HepG2 (cell line): ENCODE results near the gene PPP1R12B. TPM values are rescaled to one million over a fixed set of nuclear protein-coding genes. Genes with fewer than 3 reads are reported as not detected.

Experiments
- ATAC-seq: fragments of 200-7000 bp; cut with Tn5 transposase; 3 replicates; pipeline ENCODE4 v1.9.1; 2020; ENCODE audit warnings: mild to moderate bottlenecking, moderate library complexity
- BruUV-seq: library from RNA; stranded (reverse); fragments of 400-500 nt; replicated peaks from 2 replicates; lab custom pipeline; 2021; lab: Mats Ljungman, UMichigan
- CTCF ChIA-PET: fragments of 300-600 bp; formaldehyde crosslinking; extraction: SDS; loops from one replicate; lab custom pipeline; 2021; ENCODE audit warnings: low total read pairs, inconsistent platforms, low intra/inter-chr PET ratio; lab: Yijun Ruan, JAX
- POLR2A ChIA-PET: fragments of 350-600 bp; sonication (Branson Sonifier 250); formaldehyde crosslinking; loops from one replicate; lab custom pipeline; 2020; ENCODE audit warnings: antibody characterized with exemption, inconsistent platforms; lab: Yijun Ruan, JAX
- DNase-seq: peaks from one replicate; pipeline ENCODE4 v3.0.0-alpha.2; 2015; ENCODE audit warnings: low spot score
- FAIRE-seq: peaks from 3 replicates; lab custom pipeline; 2011; peaks lifted over from hg19 to GRCh38; lab: Jason Lieb, UNC
- H2AFZ ChIP-seq: one replicate; pipeline ENCODE4 v1.6.1; 2011; ENCODE audit warnings: low read length, inconsistent platforms
- H3K27ac ChIP-seq: fragments of 300-600 bp; 3 replicates; pipeline ENCODE4 v1.8.0; 2011; ENCODE audit warnings: mixed run types, mild to moderate bottlenecking, mixed read lengths, low read length, inconsistent platforms; ENCODE audit not compliant: insufficient read depth; ENCODE audit errors: extremely low read length
- H3K27me3 ChIP-seq, 2 experiments: fragments of 200-600 bp in 1 of 2; 2 replicates in 1 of 2; 3 replicates in 1 of 2; pipeline versions ENCODE4 v1.6.0 to v1.8.0; 2011; ENCODE audit warnings: low read length in 2 of 2, mild to moderate bottlenecking in 2 of 2, moderate library complexity in 2 of 2, inconsistent platforms in 1 of 2; ENCODE audit not compliant: insufficient read depth in 2 of 2, control insufficient read depth in 1 of 2
- H3K36me3 ChIP-seq, 2 experiments: fragments of 200-600 bp in 1 of 2; replicated peaks in 1 of 2; 2 replicates in 1 of 2; 3 replicates in 1 of 2; pipeline versions ENCODE4 v1.5.1 to v1.8.0; 2011; ENCODE audit warnings: low read length in 2 of 2, inconsistent platforms in 1 of 2; ENCODE audit not compliant: insufficient read depth in 2 of 2, control insufficient read depth in 1 of 2
- H3K4me1 ChIP-seq: 2 replicates; pipeline ENCODE4 v1.5.1; 2012; ENCODE audit warnings: low read length, inconsistent platforms; ENCODE audit not compliant: insufficient read depth
- H3K4me2 ChIP-seq: 2 replicates; pipeline ENCODE4 v1.6.0; 2011; ENCODE audit warnings: low read depth, low read length, inconsistent platforms
- H3K4me3 ChIP-seq, 3 experiments: fragments of 200-600 bp in 1 of 3; sonication (generic), shearing (Covaris generic) in 1 of 3; replicated peaks in 1 of 3; 2 replicates each; pipeline ENCODE4 v1.5.1; 2011 to 2016; ENCODE audit warnings: low read length in 3 of 3, inconsistent platforms in 2 of 3, low read depth in 2 of 3, mild to moderate bottlenecking in 2 of 3, control low read depth in 1 of 3, mixed read lengths in 1 of 3; ENCODE audit not compliant: insufficient read depth in 1 of 3
- H3K79me2 ChIP-seq: one replicate; pipeline ENCODE4 v1.6.1; 2011; ENCODE audit warnings: low read length, inconsistent platforms; ENCODE audit not compliant: insufficient read depth
- H3K9ac ChIP-seq: 2 replicates; pipeline ENCODE4 v1.6.0; 2011; ENCODE audit warnings: mild to moderate bottlenecking, low read depth, low read length, inconsistent platforms; ENCODE audit not compliant: insufficient read depth
- H3K9me3 ChIP-seq: 2 replicates; pipeline ENCODE4 v1.5.1; 2012; ENCODE audit warnings: mild to moderate bottlenecking, low read length
- H4K20me1 ChIP-seq: 2 replicates; pipeline ENCODE4 v1.6.0; 2011; ENCODE audit warnings: inconsistent platforms, mild to moderate bottlenecking, low read length, moderate library complexity; ENCODE audit not compliant: insufficient read depth
- ATM ChIP-seq: fragments of 450-650 bp; IDR thresholded peaks from 2 replicates; pipeline ENCODE4 v1.7.1; 2017; ENCODE audit warnings: mild to moderate bottlenecking, borderline replicate concordance
- FOXA1 ChIP-seq, 2 experiments: fragments of 450-650 bp in 1 of 2; sonication (generic) in 1 of 2; formaldehyde crosslinking in 1 of 2; IDR thresholded peaks; 2 replicates each; pipeline versions ENCODE4 v1.4.0 to v1.6.1; 2016 to 2020; ENCODE audit warnings: missing genetic modification reagents in 1 of 2
- MIER3 ChIP-seq: IDR thresholded peaks from 2 replicates; pipeline ENCODE4 v1.6.1; 2016; ENCODE audit warnings: missing compliant biosample characterization, borderline replicate concordance
- RORA ChIP-seq: sonication (generic); formaldehyde crosslinking; IDR thresholded peaks from 2 replicates; pipeline ENCODE4 v1.5.0; 2020; ENCODE audit warnings: mild to moderate bottlenecking, missing genetic modification reagents, moderate library complexity
- ZNF431 ChIP-seq: sonication (generic); formaldehyde crosslinking; IDR thresholded peaks from 2 replicates; pipeline ENCODE4 v1.9.0; 2022; ENCODE audit warnings: missing genetic modification reagents, low read depth, mild to moderate bottlenecking, borderline replicate concordance
- ZNF567 ChIP-seq: sonication (generic); formaldehyde crosslinking; IDR thresholded peaks from 2 replicates; pipeline ENCODE4 v1.8.1; 2023; ENCODE audit warnings: mild to moderate bottlenecking, missing genetic modification reagents, borderline replicate concordance
- ZNF773 ChIP-seq: sonication (generic); formaldehyde crosslinking; IDR thresholded peaks from 2 replicates; pipeline ENCODE4 v1.4.0; 2020; ENCODE audit warnings: missing genetic modification reagents, borderline replicate concordance
- WGBS: methylation state at CpG from one replicate; pipeline ENCODE4 v1.1.6; 2017; ENCODE audit warnings: low lambda C conversion rate; 5-methylcytosine and 5-hydroxymethylcytosine counted together
- in situ Hi-C: cut with HindIII; loops from 2 replicates; pipeline ENCODE4 v1.10.0; 2017; ENCODE audit warnings: low pct_unique_long_range_greater_than_20kb; ENCODE audit not compliant: extremely low pct_ligation_motif_present
- intact Hi-C: fragments of 100-400 bp; cut with micrococcal nuclease; formaldehyde crosslinking; loops from one replicate; pipeline ENCODE4 v1.10.0; 2022; ENCODE audit not compliant: unreplicated experiment
- polyA plus RNA-seq, 8 experiments: library from polyadenylated mRNA; depleted of rRNA in 3 of 8; stranded (reverse) in 7 of 8; unstranded in 1 of 8; fragments of >200 nt; fragmentation: Illumina TruSeq in 4 of 8; extraction: Trizol in 4 of 8; gene quantifications; 2 replicates each; pipeline versions ENCODE4 v1.2.1 to v1.2.3, GENCODE V29; 2011 to 2016; ENCODE audit warnings: low read depth in 4 of 8, missing spikeins in 1 of 8, mixed read lengths in 1 of 8; ENCODE audit not compliant: insufficient read depth in 1 of 8
- total RNA-seq, 5 experiments: library from RNA; depleted of rRNA; stranded (reverse); fragments of >200 nt; fragmentation: Illumina TruSeq; extraction: Trizol; gene quantifications; 2 replicates each; pipeline ENCODE4 v1.2.3, GENCODE V29; 2016; ENCODE audit warnings: low read depth in 1 of 5
- TF ChIP-seq, protein P1 (sequence below), 2 experiments: fragments of 450-650 bp in 1 of 2; sonication (generic) in 1 of 2; formaldehyde crosslinking in 1 of 2; IDR thresholded peaks; 2 replicates each; pipeline versions ENCODE4 v1.6.1 to v1.8.0; 2016 to 2022; ENCODE audit warnings: antibody characterized with exemption in 1 of 2, mild to moderate bottlenecking in 1 of 2, missing genetic modification reagents in 1 of 2

PPP1R12B gene
- total and polyA plus RNA-seq, 2 of the 13 experiments (the other 11 are each of a cell fraction or from before 2014, with no cell fraction given) = 12.0 to 13.6 TPM

DNA sequence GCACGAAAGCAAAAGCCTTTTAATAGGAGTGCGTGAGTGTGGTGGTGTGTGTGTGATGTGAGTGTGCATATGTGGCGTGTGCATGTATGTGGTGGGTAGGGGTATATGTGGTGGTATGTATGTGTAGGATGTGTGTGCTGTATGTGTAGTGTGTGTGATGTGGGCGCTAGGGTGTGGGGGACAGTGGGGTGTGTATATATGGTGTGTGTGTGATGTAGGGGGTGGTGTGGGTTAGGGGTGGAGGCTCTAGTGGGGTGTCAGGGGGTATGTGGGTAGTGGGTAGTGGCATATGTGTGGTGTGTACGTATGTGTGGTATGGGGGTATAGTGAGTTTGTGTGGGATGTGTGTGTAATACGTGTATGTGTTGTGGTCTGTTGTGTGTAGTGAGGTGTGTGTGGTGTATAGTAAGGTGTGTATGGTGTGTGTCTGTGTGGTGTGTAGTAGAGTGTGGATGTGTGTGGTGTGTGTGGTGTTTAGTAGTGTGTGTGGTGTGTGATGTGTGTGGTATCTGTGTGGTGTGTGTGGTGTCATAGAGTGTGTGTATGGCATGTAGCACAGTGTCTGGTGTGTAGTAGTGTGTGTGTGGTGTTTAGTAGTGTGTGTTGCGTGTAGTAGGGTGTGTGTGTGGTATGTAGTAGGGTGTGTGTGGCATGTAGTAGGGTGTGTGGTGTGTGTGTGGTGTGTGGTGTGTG, 275.7 kb downstream of the PPP1R12B start:
- H3K9ac ChIP-seq = no peak overlapping the region
- TF ChIP-seq ZNF773 (CRISPR knock-in tag) (no peak), ZNF567 (CRISPR knock-in tag) (no peak), FOXA1 (IDR thresholded peaks at IDR 0.05) (0 out of 2 replicates have a peak, but pooled peaks have one; percentile 8), FOXA1 (CRISPR knock-in tag; IDR thresholded peaks at IDR 0.05) (no peak), MIER3 (CRISPR knock-in tag) (no peak), ATM (no peak), RORA (CRISPR knock-in tag) (no peak), ZNF431 (CRISPR knock-in tag) (no peak)
- TF ChIP-seq, protein P1, sequence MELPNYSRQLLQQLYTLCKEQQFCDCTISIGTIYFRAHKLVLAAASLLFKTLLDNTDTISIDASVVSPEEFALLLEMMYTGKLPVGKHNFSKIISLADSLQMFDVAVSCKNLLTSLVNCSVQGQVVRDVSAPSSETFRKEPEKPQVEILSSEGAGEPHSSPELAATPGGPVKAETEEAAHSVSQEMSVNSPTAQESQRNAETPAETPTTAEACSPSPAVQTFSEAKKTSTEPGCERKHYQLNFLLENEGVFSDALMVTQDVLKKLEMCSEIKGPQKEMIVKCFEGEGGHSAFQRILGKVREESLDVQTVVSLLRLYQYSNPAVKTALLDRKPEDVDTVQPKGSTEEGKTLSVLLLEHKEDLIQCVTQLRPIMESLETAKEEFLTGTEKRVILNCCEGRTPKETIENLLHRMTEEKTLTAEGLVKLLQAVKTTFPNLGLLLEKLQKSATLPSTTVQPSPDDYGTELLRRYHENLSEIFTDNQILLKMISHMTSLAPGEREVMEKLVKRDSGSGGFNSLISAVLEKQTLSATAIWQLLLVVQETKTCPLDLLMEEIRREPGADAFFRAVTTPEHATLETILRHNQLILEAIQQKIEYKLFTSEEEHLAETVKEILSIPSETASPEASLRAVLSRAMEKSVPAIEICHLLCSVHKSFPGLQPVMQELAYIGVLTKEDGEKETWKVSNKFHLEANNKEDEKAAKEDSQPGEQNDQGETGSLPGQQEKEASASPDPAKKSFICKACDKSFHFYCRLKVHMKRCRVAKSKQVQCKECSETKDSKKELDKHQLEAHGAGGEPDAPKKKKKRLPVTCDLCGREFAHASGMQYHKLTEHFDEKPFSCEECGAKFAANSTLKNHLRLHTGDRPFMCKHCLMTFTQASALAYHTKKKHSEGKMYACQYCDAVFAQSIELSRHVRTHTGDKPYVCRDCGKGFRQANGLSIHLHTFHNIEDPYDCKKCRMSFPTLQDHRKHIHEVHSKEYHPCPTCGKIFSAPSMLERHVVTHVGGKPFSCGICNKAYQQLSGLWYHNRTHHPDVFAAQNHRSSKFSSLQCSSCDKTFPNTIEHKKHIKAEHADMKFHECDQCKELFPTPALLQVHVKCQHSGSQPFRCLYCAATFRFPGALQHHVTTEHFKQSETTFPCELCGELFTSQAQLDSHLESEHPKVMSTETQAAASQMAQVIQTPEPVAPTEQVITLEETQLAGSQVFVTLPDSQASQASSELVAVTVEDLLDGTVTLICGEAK (IDR thresholded peaks at IDR 0.05) = no peak
- TF ChIP-seq, protein P1 (CRISPR knock-in tag; IDR thresholded peaks at IDR 0.05) = no peak
- peaks cover 21% of the 10 kb centered on the region for H3K4me1 ChIP-seq
- H3K9me3 ChIP-seq = no peaks in the 10 kb centered on the region
- peaks cover 0 to 20% of the 10 kb centered on the region in 2 experiments; a peak in 3 of 5 replicates for H3K27me3 ChIP-seq
- no peak overlapping the region for H3K27ac ChIP-seq
- no peak overlapping the region for H3K4me2 ChIP-seq
- ChIA-PET POLR2A (no interaction called here), CTCF (no interaction called here)
- intact Hi-C loops = no loop called here
- H3K79me2 ChIP-seq = no peaks in the 10 kb centered on the region
- 90% methylated on average over 7 of the region's 7 CpGs for WGBS
- no TSS peak for BruUV-seq
- no peaks in the 10 kb centered on the region for H4K20me1 ChIP-seq
- FAIRE-seq (no peak), ATAC-seq (no peak), DNase-seq (no peak)
- H2AFZ ChIP-seq = no peak overlapping the region
- in situ Hi-C loops = no loop called here
- H3K4me3 ChIP-seq = no peak overlapping the region
- no peaks in the 10 kb centered on the region for H3K36me3 ChIP-seq
